Keratinocyte (primary cell): ENCODE data around the gene COL6A1. TPM values are rescaled to one million over a fixed set of nuclear protein-coding genes. Genes with fewer than 3 reads are reported as not detected.

Experiments used
- DNase-seq: peaks from one replicate; pipeline ENCODE4 v3.0.0-alpha.2; 2011; ENCODE audit warnings: low read depth, missing footprints, low spot score
- FAIRE-seq: peaks from 2 replicates; lab custom pipeline; 2011; peaks lifted over from hg19 to GRCh38; lab: Jason Lieb, UNC
- H2AFZ ChIP-seq: 2 replicates; pipeline ENCODE4 v1.6.0; 2012; ENCODE audit warnings: low read length, control low read depth, inconsistent platforms; ENCODE audit not compliant: control insufficient read depth
- H3K27ac ChIP-seq: 2 replicates; pipeline ENCODE4 v1.5.1; 2011; ENCODE audit warnings: low read length; ENCODE audit not compliant: control insufficient read depth, insufficient read depth
- H3K27me3 ChIP-seq: 3 replicates; pipeline ENCODE4 v1.6.0; 2011; ENCODE audit warnings: low read length; ENCODE audit not compliant: control insufficient read depth, insufficient read depth; ENCODE audit errors: extremely low read depth
- H3K36me3 ChIP-seq, 2 experiments: 2 replicates in 1 of 2; 3 replicates in 1 of 2; pipeline ENCODE4 v1.5.1; 2011; ENCODE audit warnings: low read length in 2 of 2, mild to moderate bottlenecking in 1 of 2; ENCODE audit not compliant: control insufficient read depth in 2 of 2, insufficient read depth in 2 of 2; ENCODE audit errors: extremely low read depth in 1 of 2
- H3K4me1 ChIP-seq: 3 replicates; pipeline ENCODE4 v1.5.1; 2011; ENCODE audit warnings: low read length; ENCODE audit not compliant: control insufficient read depth, insufficient read depth; ENCODE audit errors: extremely low read depth
- H3K4me2 ChIP-seq: 3 replicates; pipeline ENCODE4 v1.6.0; 2011; ENCODE audit warnings: low read depth, low read length; ENCODE audit not compliant: control insufficient read depth, insufficient read depth; ENCODE audit errors: extremely low read depth
- H3K4me3 ChIP-seq, 3 experiments: fragments of 200-600 bp in 1 of 3; sonication (generic) in 1 of 3; 2 replicates in 2 of 3; 3 replicates in 1 of 3; pipeline ENCODE4 v1.5.1; 2011 to 2016; ENCODE audit warnings: low read length in 3 of 3, mild to moderate bottlenecking in 3 of 3, control low read depth in 2 of 3, inconsistent platforms in 1 of 3, low read depth in 1 of 3, mixed read lengths in 1 of 3, mixed run types in 1 of 3, moderate library complexity in 1 of 3; ENCODE audit not compliant: control insufficient read depth in 2 of 3, insufficient read depth in 2 of 3; ENCODE audit errors: extremely low read depth in 1 of 3
- H3K79me2 ChIP-seq: 2 replicates; pipeline ENCODE4 v1.6.0; 2012; ENCODE audit warnings: low read length; ENCODE audit not compliant: control insufficient read depth, insufficient read depth
- H3K9ac ChIP-seq: 3 replicates; pipeline ENCODE4 v1.6.0; 2011; ENCODE audit warnings: low read length; ENCODE audit not compliant: control insufficient read depth, insufficient read depth; ENCODE audit errors: extremely low read depth
- H3K9me1 ChIP-seq: 3 replicates; pipeline ENCODE4 v1.6.0; 2011; ENCODE audit warnings: low read length; ENCODE audit not compliant: control insufficient read depth, insufficient read depth; ENCODE audit errors: extremely low read depth
- H3K9me3 ChIP-seq: 2 replicates; pipeline ENCODE4 v1.5.1; 2012; ENCODE audit warnings: low read depth, low read length; ENCODE audit not compliant: control insufficient read depth
- H4K20me1 ChIP-seq: 3 replicates; pipeline ENCODE4 v1.6.0; 2011; ENCODE audit warnings: low read length; ENCODE audit not compliant: control insufficient read depth, insufficient read depth; ENCODE audit errors: extremely low read depth
- CTCF ChIP-seq, 3 experiments: IDR thresholded peaks in 1 of 3; conservative IDR thresholded peaks in 1 of 3; optimal IDR thresholded peaks in 1 of 3; 2 replicates in 2 of 3; 3 replicates in 1 of 3; pipeline versions ENCODE3 to v1.5.1; 2011; ENCODE audit warnings: low read length in 3 of 3, mild to moderate bottlenecking in 3 of 3, moderate library complexity in 2 of 3, control low read depth in 1 of 3, inconsistent platforms in 1 of 3; ENCODE audit not compliant: insufficient read depth in 2 of 3; ENCODE audit errors: extremely low read depth in 1 of 3
- EZH2 ChIP-seq: IDR thresholded peaks from one replicate; pipeline ENCODE4 v1.6.1; 2012; ENCODE audit warnings: inconsistent platforms, mild to moderate bottlenecking, low read length, moderate library complexity
- dilution Hi-C: fragments of 300-500 bp; cut with MboI; formaldehyde crosslinking; loops from one replicate; pipeline ENCODE4 v1.7.0; 2020; ENCODE audit warnings: low sequenced_read_pairs; ENCODE audit not compliant: extremely low pct_ligation_motif_present
- polyA plus RNA-seq, 5 experiments: library from polyadenylated mRNA; depleted of rRNA in 3 of 5; stranded (reverse) in 3 of 5; stranded (forward) in 1 of 5; unstranded in 1 of 5; fragments of >200 nt; gene quantifications; 1 replicate in 1 of 5; 2 replicates in 3 of 5; 3 replicates in 1 of 5; pipeline versions ENCODE4 v1.2.1 to v1.2.3, GENCODE V29; 2011 to 2012; ENCODE audit warnings: missing spikeins in 2 of 5, low read depth in 1 of 5, low replicate concordance in 1 of 5

Gene COL6A1
- polyA plus RNA-seq, 1 donor (not counting 4 experiments of a cell fraction or from before 2014, with no cell fraction given) = 2.5 TPM

- Histone ChIP-seq H3K4me1 (no peaks in the 10 kb centered on the region), H3K27me3 (no peaks in the 10 kb centered on the region), H4K20me1 (no peaks in the 10 kb centered on the region), H3K4me3 (no peak overlapping the region), H3K27ac (no peak overlapping the region), H2AFZ (no peak overlapping the region), H3K79me2 (no peaks in the 10 kb centered on the region), H3K9me3 (peaks cover 2% of the 10 kb centered on the region), H3K4me2 (no peak overlapping the region), H3K36me3 (no peaks in the 10 kb centered on the region), H3K9ac (no peak overlapping the region), H3K9me1 (no peaks in the 10 kb centered on the region)
- DNase-seq = no peak
- FAIRE-seq = no peak
- TF ChIP-seq EZH2 = no peak
- TF ChIP-seq CTCF (optimal IDR thresholded peaks at IDR 0.05 in 1 of 3, IDR thresholded peaks at IDR 0.05 in 1 of 3, conservative IDR thresholded peaks at IDR 0.05 in 1 of 3; ENCODE audit: extremely low read depth in 1 of 3, insufficient read depth in 2 of 3, low read length in 3 of 3) = no peak
- dilution Hi-C loops = no loop called here
These were observed 17.5 kb downstream of the COL6A1 start for GRCh38 chr21:45998871-45999580.

GRCh38 chr21:45999581-46000181, 18.1 kb downstream of the COL6A1 start:
- H3K27ac ChIP-seq = no peak overlapping the region
- no peaks in the 10 kb centered on the region for H3K79me2 ChIP-seq
- H3K9me3 ChIP-seq = peaks cover 2% of the 10 kb centered on the region
- H2AFZ ChIP-seq = no peak overlapping the region
- no peak for TF ChIP-seq CTCF (optimal IDR thresholded peaks at IDR 0.05 in 1 of 3, IDR thresholded peaks at IDR 0.05 in 1 of 3, conservative IDR thresholded peaks at IDR 0.05 in 1 of 3; ENCODE audit: extremely low read depth in 1 of 3, insufficient read depth in 2 of 3, low read length in 3 of 3)
- TF ChIP-seq EZH2 = no peak
- no peak for DNase-seq
- dilution Hi-C loops = no loop called here
- no peak for FAIRE-seq
- H4K20me1 ChIP-seq = no peaks in the 10 kb centered on the region
- H3K4me1 ChIP-seq = no peaks in the 10 kb centered on the region
- H3K27me3 ChIP-seq = no peaks in the 10 kb centered on the region
- no peaks in the 10 kb centered on the region for H3K36me3 ChIP-seq
- no peak overlapping the region for H3K9ac ChIP-seq
- H3K4me3 ChIP-seq = no peak overlapping the region
- H3K4me2 ChIP-seq = no peak overlapping the region
- no peaks in the 10 kb centered on the region for H3K9me1 ChIP-seq
